Heart left ventricle (tissue), 13 donors: ENCODE results near the gene ADCY10.

Experiments
- POLR2A ChIP-seq, 2 donors: fragments of 450-650 bp; IDR thresholded peaks; one replicate each; pipeline ENCODE4 v1.6.1; 2017; ENCODE audit warnings: antibody characterized with exemption in 2 of 2, mild to moderate bottlenecking in 2 of 2, moderate library complexity in 2 of 2
- TF ChIP-seq, protein P1 (sequence below), 12 donors: fragments of 200-600 bp; sonication (generic) in 4 of 12; IDR thresholded peaks; one replicate each; pipeline versions ENCODE4 v1.5.0 to v1.8.0; 2018 to 2022; ENCODE audit warnings: antibody characterized with exemption in 12 of 12, mild to moderate bottlenecking in 5 of 12
- donor health status: ischemic (EF 13 %, LVEDD 7.1; RV severe dilation, severe dysfunction).
- donor health status: DM: no; HTN: yes; CAD: no.
- donor health status: DM: no; HTN: no; CAD: no.
- donor health status: ischemic (EF 25% LVEDD 6.9; RV normal size, moderate dysfunction).
- donor health status: ischemic (EF 25% LVEDD 5.7; RV mildly dilated, moderate dysfunction).
- donor health status: ischemic (EF 35%, LVEDD 5.7; RV mildly dilated, moderate dysfunction).
- donor health status: nonischemic (EF 11% LVEDD 7.7; RV severe dilation, severe dysfunction).
- donor health status: DM: yes; HTN: yes; CAD: no.
- donor health status: PGD.
- donor health status: ischemic (EF 29% LVEDD 5.4; RV normal size, mild dysfunction).
- donor health status: nonischemic (EF 23%, LVEDD 6.1; RV moderate dilation, normal function).

DNA sequence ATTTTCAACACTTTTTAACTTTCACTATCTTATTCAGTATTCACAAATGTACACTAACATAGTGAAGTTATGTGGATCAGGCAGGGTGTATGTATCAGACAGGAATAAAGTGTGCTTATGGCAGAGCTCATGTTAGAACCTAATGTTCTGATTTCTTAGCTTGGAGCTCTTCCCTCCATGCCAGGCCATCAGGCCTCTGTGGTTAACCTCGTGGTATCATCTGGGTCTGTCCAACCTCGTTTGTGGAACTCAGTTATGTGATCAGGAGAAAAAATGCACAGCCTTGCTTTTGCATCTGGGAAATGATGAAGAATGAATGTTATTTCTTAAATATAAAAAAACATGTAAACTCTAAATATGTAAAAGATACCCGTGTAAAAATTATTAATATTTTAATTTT is 105.2 kb downstream of the ADCY10 start:
- no peak for TF ChIP-seq POLR2A (IDR thresholded peaks at IDR 0.05)
- TF ChIP-seq, protein P1, sequence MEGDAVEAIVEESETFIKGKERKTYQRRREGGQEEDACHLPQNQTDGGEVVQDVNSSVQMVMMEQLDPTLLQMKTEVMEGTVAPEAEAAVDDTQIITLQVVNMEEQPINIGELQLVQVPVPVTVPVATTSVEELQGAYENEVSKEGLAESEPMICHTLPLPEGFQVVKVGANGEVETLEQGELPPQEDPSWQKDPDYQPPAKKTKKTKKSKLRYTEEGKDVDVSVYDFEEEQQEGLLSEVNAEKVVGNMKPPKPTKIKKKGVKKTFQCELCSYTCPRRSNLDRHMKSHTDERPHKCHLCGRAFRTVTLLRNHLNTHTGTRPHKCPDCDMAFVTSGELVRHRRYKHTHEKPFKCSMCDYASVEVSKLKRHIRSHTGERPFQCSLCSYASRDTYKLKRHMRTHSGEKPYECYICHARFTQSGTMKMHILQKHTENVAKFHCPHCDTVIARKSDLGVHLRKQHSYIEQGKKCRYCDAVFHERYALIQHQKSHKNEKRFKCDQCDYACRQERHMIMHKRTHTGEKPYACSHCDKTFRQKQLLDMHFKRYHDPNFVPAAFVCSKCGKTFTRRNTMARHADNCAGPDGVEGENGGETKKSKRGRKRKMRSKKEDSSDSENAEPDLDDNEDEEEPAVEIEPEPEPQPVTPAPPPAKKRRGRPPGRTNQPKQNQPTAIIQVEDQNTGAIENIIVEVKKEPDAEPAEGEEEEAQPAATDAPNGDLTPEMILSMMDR (IDR thresholded peaks at IDR 0.05), result no peak
